GM13976 (cell line): Measurements from ENCODE around the gene MALRD1.

ENCODE experiments used
- DNase-seq: peaks from one replicate; pipeline ENCODE4 v3.0.0; 2012; ENCODE audit warnings: low spot score
- in situ Hi-C: fragments of 300-500 bp; cut with MboI; formaldehyde crosslinking; loops from one replicate; pipeline ENCODE4 v1.12.0; 2022; ENCODE audit warnings: low sequenced_read_pairs, mixed read lengths, inconsistent platforms; ENCODE audit not compliant: unreplicated experiment
- TF ChIP-seq, protein P1 (sequence below): IDR thresholded peaks from 2 replicates; pipeline ENCODE4 v1.5.1; 2012; ENCODE audit warnings: borderline replicate concordance, mild to moderate bottlenecking; ENCODE audit not compliant: insufficient read depth; ENCODE audit errors: extremely low read depth, missing control alignments, control extremely low read depth

The MALRD1 gene

GRCh38 chr10:19453967-19454366, 405.4 kb downstream of the MALRD1 start:
- no peak for DNase-seq
- TF ChIP-seq, protein P1, sequence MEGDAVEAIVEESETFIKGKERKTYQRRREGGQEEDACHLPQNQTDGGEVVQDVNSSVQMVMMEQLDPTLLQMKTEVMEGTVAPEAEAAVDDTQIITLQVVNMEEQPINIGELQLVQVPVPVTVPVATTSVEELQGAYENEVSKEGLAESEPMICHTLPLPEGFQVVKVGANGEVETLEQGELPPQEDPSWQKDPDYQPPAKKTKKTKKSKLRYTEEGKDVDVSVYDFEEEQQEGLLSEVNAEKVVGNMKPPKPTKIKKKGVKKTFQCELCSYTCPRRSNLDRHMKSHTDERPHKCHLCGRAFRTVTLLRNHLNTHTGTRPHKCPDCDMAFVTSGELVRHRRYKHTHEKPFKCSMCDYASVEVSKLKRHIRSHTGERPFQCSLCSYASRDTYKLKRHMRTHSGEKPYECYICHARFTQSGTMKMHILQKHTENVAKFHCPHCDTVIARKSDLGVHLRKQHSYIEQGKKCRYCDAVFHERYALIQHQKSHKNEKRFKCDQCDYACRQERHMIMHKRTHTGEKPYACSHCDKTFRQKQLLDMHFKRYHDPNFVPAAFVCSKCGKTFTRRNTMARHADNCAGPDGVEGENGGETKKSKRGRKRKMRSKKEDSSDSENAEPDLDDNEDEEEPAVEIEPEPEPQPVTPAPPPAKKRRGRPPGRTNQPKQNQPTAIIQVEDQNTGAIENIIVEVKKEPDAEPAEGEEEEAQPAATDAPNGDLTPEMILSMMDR, result no peak
- in situ Hi-C loops, result no loop called here

GRCh38 chr10:19461588-19461987, 413.0 kb downstream of the MALRD1 start:
- in situ Hi-C loops, result no loop called here

GRCh38 chr10:19466709-19467108, 418.1 kb downstream of the MALRD1 start:
- no peak for DNase-seq
- TF ChIP-seq, protein P1, result no peak
- in situ Hi-C loops, result no loop called here

More at GRCh38 chr10:19461588-19461987, 413.0 kb downstream of the MALRD1 start:
- TF ChIP-seq, protein P1, result no peak
- no peak for DNase-seq

DNA sequence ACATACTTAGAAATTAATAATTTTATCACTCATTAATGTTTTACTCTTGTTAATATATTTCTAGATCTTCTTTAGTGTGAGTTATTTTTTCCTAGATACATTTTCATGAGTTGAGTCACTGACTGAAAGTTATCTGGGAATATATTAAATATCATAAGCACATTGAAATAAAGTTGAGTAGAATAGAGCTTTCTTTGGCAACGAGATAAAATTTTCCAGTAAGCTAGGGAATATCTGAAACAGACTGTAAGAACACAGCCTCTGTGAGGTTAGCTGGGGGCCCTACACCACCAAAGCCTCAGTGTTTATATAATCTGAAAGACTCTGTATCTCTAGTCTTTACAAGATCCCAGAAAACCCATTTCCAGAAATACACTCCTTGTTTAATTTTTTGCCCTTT, 419.8 kb downstream of the MALRD1 start:
- in situ Hi-C loops, result no loop called here
- DNase-seq, result no peak
- TF ChIP-seq, protein P1, result no peak

GRCh38 chr10:19469521-19469920, 420.9 kb downstream of the MALRD1 start:
- TF ChIP-seq, protein P1, result no peak
- in situ Hi-C loops, result no loop called here
- no peak for DNase-seq

- DNase-seq, result no peak
- TF ChIP-seq, protein P1, result no peak
- in situ Hi-C loops, result no loop called here
Measured at GRCh38 chr10:19479854-19480253, 431.3 kb downstream of the MALRD1 start.

DNA sequence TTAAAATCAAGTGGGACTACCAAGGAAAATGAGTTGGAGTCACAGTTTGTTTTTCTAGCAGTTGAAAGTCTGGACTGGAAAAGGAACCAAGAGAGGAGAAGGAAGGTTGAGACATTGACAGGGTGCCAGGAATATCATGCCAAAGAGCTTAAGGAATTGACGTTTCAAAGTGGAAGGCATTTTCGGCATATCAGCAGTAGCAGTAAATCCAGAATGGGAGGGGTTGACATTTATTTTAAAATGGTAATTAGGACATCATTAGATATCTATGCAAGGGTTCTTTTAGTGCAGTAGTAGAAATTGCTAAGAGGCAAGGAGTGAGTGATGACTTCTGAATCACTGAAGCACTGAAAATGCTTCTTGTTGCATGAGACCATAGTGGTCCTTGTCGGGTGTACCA, 431.8 kb downstream of the MALRD1 start:
- in situ Hi-C loops, result no loop called here
- TF ChIP-seq, protein P1, result no peak
- DNase-seq, result no peak
